SU-DHL-6 (cell line): ENCODE results near the gene POMT2.
"Not testable (repeated sequence)": the region's sequence is repeated elsewhere in the genome, so short reads cannot be mapped to it uniquely, and the experiment has no call there.

Source experiments
- CTCF ChIP-seq: fragments of 200-600 bp; sonication (generic); IDR thresholded peaks from one replicate; pipeline ENCODE4 v1.5.1; 2017; ENCODE audit warnings: antibody characterized with exemption, mild to moderate bottlenecking, low read length, moderate library complexity; ENCODE audit not compliant: insufficient read depth, poor library complexity, severe bottlenecking
- EZH2phosphoT487 ChIP-seq: fragments of 200-600 bp; sonication (generic), shearing (Covaris generic); conservative IDR thresholded peaks from 2 replicates; pipeline ENCODE4 v1.6.1; 2018; ENCODE audit warnings: mild to moderate bottlenecking, antibody characterized with exemption, low read length, moderate library complexity, mixed read lengths

- TF ChIP-seq CTCF, EZH2phosphoT487: not testable (repeated sequence)
Measured at GRCh38 chr14:77318756-77319155, 1.9 kb downstream of the POMT2 start.
